LNCAP (cell line): Measurements from ENCODE around the gene DMXL1.

Experiments used
- CTCF ChIP-seq: fragments of 450-650 bp; IDR thresholded peaks from 2 replicates; pipeline ENCODE4 v1.5.1; 2017; ENCODE audit warnings: mild to moderate bottlenecking

The DMXL1 gene

GRCh38 chr5:119118000-119118399 lies 47.1 kb downstream of the DMXL1 start:
- no peak for TF ChIP-seq CTCF

GRCh38 chr5:119120893-119121292 lies 50.0 kb downstream of the DMXL1 start:
- TF ChIP-seq CTCF = no peak

GRCh38 chr5:119123280-119123679 lies 52.4 kb downstream of the DMXL1 start:
- TF ChIP-seq CTCF = no peak

- no peak for TF ChIP-seq CTCF
These were observed 58.9 kb downstream of the DMXL1 start for GRCh38 chr5:119129770-119130169.

GRCh38 chr5:119131530-119132304 lies 60.8 kb downstream of the DMXL1 start:
- no peak for TF ChIP-seq CTCF

GRCh38 chr5:119136666-119137318 lies 65.9 kb downstream of the DMXL1 start:
- no peak for TF ChIP-seq CTCF

GRCh38 chr5:119153629-119154028 lies 82.7 kb downstream of the DMXL1 start:
- TF ChIP-seq CTCF = no peak
